ENCODE results near the gene TMEM200B. TPM values are rescaled to one million over a fixed set of nuclear protein-coding genes. Genes with fewer than 3 reads are reported as not detected.
"Not testable (repeated sequence)": the region's sequence is repeated elsewhere in the genome, so short reads cannot be mapped to it uniquely, and the experiment has no call there.

Gene TMEM200B
- total RNA-seq, 1 donor from 2014 or later: 2.1 TPM

GRCh38 chr1:29142714-29143113 is 19.0 kb upstream of the TMEM200B start:
- intact Hi-C loops (cut with DNase I): no loop called here
- no peak for DNase-seq (ENCODE audit: low spot score)

- DNase-seq (ENCODE audit: low spot score): no peak
These were observed 12.8 kb upstream of the TMEM200B start for GRCh38 chr1:29136391-29136915.

GRCh38 chr1:29134695-29135028 is 11.0 kb upstream of the TMEM200B start:
- no peak for DNase-seq (ENCODE audit: low spot score)
- intact Hi-C loops (cut with DNase I): no loop called here

More at GRCh38 chr1:29136391-29136915, 12.8 kb upstream of the TMEM200B start:
- intact Hi-C loops (cut with DNase I): no loop called here

- intact Hi-C loops (cut with DNase I): no loop called here
- no peak for DNase-seq (ENCODE audit: low spot score)
These were observed 10.4 kb upstream of the TMEM200B start for GRCh38 chr1:29133861-29134694.

- intact Hi-C loops (cut with DNase I); DNase-seq (ENCODE audit: low spot score): not testable (repeated sequence)
These were observed 7.4 kb upstream of the TMEM200B start for GRCh38 chr1:29131056-29131455.

- intact Hi-C loops (cut with DNase I): no loop called here
- no peak for DNase-seq (ENCODE audit: low spot score)
These were observed 6.2 kb upstream of the TMEM200B start for GRCh38 chr1:29129916-29130315.

GRCh38 chr1:29128739-29129138 is 5.0 kb upstream of the TMEM200B start:
- DNase-seq (ENCODE audit: low spot score): no peak
- intact Hi-C loops (cut with DNase I): no loop called here

- intact Hi-C loops (cut with DNase I): no loop called here
- DNase-seq (ENCODE audit: low spot score): no peak
These were observed 2.5 kb upstream of the TMEM200B start for GRCh38 chr1:29126198-29126597.

GRCh38 chr1:29125788-29126187 is 2.1 kb upstream of the TMEM200B start:
- intact Hi-C loops (cut with DNase I): loop anchor here (2.0 kb wide), 1 partner anchor 55 kb away; the partner anchor contains the start of gene SRSF4
- no peak for DNase-seq (ENCODE audit: low spot score)

GRCh38 chr1:29125237-29125641 is 1.5 kb upstream of the TMEM200B start:
- DNase-seq (ENCODE audit: low spot score): no peak
- intact Hi-C loops (cut with DNase I): loop anchor here (2.0 kb wide), 1 partner anchor 56 kb away; the partner anchor contains the start of gene SRSF4

GRCh38 chr1:29124366-29125236 is 898 bp upstream of the TMEM200B start:
- intact Hi-C loops (cut with DNase I): loop anchor here (2.0 kb wide), 1 partner anchor 56 kb away; the partner anchor contains the start of gene SRSF4
- peak; percentile 90 for DNase-seq (ENCODE audit: low spot score)

GRCh38 chr1:29123053-29123886 is 433 bp downstream of the TMEM200B start:
- intact Hi-C loops (cut with DNase I): no loop called here
- no peak for DNase-seq (ENCODE audit: low spot score)

GRCh38 chr1:29122682-29123052 is 1.0 kb downstream of the TMEM200B start:
- intact Hi-C loops (cut with DNase I): no loop called here
- DNase-seq (ENCODE audit: low spot score): no peak

GRCh38 chr1:29121936-29122681 is 1.6 kb downstream of the TMEM200B start:
- intact Hi-C loops (cut with DNase I): no loop called here
- DNase-seq (ENCODE audit: low spot score): no peak

GRCh38 chr1:29121516-29121935 is 2.2 kb downstream of the TMEM200B start:
- intact Hi-C loops (cut with DNase I): no loop called here
- DNase-seq (ENCODE audit: low spot score): no peak

- intact Hi-C loops (cut with DNase I): no loop called here
- DNase-seq (ENCODE audit: low spot score): no peak
These were observed 2.7 kb downstream of the TMEM200B start for GRCh38 chr1:29120947-29121485.

GRCh38 chr1:29120367-29120766 is 3.3 kb downstream of the TMEM200B start:
- DNase-seq (ENCODE audit: low spot score): no peak

GRCh38 chr1:29119121-29119929 is 4.4 kb downstream of the TMEM200B start:
- intact Hi-C loops (cut with DNase I): no loop called here
- no peak for DNase-seq (ENCODE audit: low spot score)

More at GRCh38 chr1:29120367-29120766, 3.3 kb downstream of the TMEM200B start:
- intact Hi-C loops (cut with DNase I): no loop called here
